Left hindlimb (tissue), 1 donor: ENCODE results near the gene EXD3.

Experiments used
- DNase-seq: peaks from one replicate; pipeline ENCODE4 v3.0.0-alpha.2; 2018

Gene EXD3

DNA sequence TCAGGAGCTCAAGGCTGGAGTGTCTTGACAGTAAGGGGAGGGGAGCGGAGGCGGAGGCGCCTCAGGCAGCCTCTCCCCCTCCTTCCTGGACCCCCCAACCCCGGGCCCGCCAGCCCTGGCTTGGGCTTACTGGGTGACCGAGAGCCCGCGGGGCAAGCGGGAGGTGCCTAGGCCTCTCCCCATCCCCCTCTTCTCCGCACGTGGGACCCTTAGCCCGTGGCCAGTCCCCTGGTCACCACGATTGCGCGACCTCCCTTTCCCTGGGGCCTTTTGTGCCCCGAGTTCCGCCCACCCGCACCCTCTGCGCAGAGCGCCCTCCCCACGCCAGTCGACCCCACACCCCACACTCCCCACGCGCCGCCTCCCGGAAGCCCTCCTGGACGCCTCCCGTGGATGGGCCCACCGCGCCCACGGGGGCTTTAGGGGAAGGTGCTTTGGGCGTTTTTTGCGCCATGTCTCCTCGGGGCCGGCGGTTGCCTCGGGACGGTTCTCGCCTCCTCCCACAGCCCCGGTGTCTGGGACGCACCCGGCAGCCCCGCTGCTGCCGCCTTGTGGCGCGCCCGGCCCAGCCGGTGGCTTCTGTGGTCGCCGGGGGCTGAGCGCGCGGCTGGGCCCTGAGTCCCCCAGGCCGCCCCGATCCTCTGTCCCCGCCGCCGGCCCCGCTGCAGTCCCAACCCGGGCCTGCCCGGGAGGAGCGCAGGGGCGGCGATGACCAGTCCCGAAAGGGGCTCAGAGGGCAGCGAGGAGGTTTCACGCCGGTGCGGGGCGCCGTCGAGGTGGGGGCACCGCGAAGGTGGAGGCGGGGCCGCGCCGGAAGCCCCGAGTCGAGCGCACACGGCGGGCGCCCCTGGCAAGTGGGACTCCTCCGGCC lies 142.3 kb downstream of the EXD3 start:
- DNase-seq = peak; percentile 43

DNA sequence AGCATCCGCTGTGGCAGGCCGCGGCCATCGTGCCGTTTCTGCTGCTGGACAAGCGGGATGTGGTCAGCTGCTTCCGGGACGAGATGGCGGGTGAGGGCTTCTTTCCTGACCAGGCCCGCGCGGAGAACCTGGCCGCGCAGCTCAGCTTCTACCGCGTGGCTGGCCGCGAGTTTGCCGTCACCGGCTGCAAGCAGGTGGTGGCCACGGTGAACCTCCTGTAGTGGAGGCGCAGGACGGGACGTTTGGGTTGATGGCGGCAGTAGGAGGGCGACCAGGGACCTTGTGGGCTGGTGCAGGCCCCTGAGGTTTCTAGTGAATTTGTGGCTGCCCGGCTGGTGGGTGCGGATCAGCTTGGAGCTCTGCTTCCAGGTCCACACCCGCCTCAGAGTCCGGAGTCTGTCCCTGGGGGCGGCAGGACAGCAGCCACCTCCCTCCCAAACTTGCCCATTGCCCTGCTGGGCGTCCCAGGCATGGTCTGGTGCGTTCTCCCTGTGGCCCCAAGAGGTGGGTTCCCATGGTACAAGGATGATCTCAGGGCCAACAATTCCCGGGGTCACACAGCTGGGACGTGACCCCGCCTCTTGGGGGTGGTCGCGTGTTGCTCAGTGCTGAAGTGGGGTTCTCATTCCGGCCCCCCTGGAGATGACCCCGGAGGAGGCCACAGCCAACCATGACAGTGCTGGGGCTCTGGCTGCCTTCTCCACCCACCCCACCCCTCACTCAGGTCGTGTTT lies 143.1 kb downstream of the EXD3 start:
- peak; percentile 36 for DNase-seq

DNA sequence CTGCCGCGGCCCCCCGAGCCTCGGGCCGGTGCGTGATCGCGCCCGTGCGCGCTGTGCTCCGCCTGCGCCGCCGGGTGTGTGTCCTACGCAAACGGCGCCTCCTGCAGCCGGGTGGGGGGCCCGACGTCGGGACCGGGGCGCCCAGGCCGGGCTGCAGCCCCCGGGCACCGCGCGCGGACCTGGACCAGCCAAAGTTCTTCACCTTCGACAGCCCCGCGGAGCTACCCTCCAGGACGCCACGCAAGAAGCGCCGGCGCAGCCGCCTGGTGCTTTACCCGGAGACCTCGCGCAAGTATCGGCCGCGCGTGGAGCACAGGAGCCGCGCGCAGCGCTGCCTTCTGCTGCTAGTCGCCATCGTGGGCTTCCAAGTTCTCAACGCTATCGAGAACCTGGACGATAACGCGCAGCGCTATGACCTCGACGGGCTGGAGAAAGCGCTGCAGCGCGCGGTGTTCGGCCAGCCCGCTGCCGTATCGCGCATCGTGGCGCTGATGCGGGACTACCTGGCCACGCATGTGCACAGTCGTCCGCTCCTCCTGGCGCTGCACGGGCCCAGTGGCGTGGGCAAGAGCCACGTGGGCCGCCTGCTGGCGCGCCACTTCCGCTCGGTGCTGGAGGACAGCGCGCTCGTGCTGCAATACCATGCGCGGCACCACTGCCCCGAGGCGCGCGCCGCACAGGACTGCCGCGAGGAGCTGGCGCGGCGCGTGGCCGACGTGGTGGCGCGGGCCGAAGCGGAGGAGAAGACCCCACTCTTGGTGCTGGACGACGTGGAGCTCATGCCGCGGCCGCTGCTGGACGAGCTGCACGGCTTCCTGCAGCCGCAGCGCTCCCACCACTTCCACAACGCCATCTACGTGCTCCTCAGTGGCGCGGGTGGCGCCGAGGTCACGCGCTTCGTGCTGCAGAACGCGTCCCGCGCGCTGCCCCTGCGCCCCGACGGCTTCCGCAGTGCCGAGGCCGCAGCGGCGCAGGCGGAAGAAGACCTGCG lies 143.9 kb downstream of the EXD3 start:
- DNase-seq = peak; percentile 34

DNA sequence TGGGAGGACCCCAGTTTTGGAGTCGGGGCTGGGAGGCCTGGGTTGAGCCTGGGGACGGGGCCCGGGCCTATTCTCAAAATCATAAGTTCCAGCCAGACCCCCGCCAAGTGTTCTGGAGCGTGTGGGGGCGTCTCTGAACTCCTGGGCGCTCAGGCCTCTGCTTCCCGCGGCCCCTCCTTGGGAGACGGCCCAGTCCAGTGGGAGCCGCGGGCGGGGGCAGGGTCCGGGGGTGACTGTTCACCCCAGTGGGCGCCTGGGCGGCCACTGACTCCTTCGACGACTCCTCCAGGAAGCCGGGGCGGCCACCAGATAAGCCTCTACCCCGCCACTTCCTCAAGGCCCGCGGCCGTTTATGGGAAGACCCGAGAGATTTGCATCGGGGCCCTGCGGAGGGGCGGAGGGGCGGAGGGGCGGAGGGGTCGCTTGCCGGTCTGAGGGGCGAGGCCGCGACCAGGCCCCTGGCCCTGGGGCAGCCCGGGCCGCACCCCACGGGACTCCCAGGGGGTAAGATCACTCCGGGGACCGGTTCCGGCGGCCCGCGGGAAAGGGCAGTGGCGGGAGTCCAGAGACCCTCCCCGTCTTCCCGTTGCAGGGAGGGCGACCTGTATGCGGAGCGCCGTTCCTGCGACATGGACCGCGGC lies 144.8 kb downstream of the EXD3 start:
- DNase-seq = peak; percentile 41

DNA sequence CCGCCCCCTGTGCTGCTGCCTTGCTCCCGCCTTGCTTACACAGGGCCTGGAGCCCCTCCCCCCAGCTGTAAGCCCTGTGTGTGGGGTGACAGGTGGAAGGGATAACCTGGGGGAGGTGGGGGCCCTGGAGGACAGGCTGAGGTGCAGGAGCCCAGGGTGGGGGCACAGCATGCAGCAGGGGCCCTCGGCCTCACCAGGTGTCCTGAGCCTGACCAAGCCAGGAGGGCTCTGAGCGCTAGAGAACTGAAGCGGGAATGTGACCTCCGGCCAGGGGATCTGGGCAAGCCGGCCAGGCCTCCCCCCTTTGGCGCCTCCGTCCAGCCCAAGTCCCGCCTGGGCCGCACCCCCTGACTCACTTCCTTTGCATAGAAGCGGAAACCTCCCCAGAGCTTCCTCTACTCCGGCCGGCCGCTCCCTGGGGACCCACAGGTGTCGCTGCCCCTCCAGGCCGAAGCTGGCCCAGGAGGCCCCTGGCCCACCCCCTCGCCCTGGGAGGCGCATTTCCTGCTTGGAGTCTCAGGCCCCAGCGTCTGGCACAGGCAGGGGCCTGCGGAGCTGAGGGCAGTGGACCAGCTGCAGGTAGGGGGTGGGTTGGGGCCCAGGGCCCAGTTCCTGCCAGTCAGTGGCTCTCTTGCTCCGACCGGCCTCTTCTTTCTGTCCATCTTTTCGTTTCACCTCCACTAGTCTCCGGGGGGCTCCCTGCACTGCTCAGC lies 145.5 kb downstream of the EXD3 start, which contains the start of gene TOR4A:
Gene TOR4A, plus strand, starts transcription at position 398 of the 713 bp plus-strand sequence. CDS start 964 bp downstream, outside the sequence.
- DNase-seq = peak; percentile 71

DNA sequence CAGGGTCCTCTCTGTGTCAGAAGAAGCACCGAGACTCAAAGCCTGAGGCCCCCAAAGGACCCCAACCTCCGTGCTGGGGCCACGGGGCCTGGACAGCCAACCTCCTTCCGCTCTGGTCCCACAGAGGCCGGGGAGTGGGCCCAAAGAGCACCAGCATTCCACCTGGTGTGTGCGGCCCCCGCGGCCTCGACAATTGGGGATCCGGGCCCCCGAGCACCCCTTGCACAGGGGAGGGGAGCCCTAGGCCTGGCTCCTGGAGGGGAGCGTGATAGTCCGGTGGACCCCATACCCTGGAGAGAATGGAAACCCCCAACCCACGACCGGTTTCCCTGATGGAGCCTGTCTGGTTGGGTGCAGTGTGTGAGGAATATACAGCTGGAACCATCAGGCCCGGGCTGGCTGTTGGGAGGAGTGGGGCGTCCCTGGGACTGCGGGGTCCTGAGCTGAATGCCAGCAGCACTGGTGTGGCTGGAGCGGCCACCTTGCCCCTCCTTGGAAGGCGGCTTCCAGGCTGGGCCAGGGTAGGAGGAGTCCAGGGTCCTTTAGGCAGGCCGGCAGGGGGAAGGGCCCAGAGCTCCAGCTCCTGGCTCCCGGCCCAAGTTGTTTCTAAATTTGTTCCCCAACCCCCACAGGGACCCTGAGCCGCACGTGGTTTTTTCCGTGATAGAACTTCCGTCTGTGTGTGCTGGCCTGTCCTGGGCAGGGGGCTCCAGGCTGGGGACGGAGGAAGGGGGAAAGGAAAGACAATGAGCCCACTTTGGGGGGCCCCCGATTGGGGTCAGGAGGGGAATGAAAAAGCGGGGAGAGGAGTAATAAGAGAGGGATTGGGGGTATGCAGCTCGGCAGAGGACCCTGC lies 146.3 kb downstream of the EXD3 start:
- peak; percentile 83 for DNase-seq

DNA sequence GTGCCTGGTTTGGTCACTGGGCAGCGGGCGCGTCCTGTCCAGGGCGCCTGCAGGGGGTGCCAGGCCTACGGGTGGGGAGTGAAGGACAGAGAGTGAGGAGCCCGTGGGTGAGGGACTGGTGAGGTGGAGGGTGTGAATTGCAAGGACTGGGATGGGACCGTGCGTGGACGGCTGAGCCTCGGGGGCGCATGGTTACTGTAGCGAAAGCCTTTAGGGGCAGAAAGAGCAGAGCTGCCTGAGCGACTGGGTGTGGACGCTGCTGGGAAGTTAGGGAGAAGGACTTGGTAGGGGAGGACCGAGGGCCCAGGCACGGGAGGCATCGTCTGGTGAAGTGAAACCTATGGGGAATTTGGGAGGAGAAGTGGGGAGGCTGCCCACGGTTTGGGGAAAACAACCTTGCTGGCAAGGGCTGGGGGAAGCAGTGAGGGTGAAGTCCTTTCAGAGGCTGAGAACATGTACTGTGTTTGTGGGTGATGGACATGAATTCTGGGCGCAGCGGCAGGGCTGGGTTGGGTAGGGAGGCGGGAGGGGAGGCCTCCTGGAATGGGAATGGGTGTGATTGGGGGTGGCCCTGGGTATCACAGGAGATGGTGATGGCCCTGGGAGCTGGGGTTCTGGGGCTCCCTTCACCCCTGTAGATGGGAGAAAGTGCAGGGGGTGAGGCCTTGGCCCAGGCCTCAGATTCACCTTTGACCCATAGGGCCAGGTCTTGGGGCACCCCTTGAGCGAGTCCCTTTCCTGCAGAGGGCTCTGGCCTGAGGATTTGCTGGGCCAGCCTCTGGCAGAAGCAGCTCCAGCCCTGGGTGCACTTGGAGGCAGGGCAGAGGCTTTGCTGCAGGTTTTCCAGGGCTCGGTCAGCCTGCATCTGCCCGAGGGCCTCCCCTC lies 147.1 kb downstream of the EXD3 start:
- no peak for DNase-seq

DNA sequence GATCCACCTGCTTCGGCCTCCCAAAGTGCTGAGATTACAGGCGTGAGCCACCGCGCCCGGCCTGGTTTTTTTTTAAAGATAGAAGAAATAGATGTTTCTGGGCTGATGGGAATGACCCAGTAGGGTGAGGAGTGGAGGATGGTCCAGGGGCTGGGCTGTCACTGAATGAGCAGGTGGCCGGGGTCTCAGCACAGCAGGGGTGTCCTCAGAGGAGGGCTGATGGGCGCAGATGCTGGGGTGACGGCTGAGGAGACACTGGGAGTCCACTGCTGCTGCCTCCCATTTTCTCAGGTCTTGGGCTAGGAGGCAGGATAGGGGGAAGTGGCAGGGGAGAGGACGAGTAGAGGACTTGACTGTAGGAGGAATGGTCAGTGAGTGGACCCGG lies 147.8 kb downstream of the EXD3 start:
- no peak for DNase-seq

DNA sequence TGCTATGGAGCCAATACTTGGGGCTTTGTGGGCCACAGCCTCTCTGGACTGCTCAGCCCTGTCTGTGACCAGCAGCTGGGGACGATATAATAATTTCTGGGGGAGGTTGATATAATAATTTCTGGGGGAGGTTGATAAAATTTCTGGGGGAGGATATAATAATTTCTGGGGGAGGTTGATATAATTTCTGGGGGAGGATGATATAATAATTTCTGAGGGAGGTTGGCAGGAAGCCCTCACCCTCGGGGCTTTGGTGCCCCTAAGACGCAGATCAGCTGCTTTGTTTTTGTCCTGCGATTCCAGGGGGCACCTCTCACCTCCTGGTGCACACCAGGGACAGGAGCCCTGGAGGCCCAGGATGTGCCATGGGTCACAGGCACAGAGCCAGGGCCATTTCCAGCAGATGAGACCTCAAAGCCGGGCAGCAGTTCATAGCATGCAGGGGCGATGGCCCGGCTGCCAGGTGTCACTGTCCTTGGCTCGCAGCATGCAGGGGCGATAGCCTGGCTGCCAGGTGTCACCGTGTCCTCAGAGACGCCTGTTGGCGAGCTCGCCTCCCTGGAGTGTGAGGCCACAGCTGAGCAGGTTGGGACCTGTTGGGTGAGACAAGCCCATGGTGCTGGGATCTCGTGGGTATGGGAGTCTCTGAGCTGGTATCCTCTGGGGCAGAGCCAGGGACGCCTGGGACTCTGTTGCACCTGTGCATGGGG lies 149.2 kb downstream of the EXD3 start:
- DNase-seq = no peak

DNA sequence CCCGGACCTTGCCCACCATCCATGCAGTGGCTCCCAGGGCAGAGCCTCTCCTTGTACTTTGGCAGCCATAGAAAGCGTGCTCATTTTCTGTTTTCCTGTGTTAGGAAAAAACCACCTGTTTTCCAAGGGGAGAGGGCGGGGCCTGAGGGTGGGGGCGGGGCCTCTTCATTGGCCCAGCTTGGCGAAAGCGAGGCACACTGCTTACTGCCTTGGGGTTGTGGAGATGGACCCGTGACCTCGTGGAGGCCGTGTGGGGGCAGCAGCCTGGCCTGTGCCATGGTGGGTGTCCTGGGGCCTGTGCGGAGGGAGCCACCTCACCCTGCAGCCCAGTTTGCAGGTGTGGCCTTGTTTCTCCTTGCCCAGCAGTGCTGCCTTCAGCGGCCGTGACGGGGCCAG lies 149.9 kb downstream of the EXD3 start:
- DNase-seq = no peak

DNA sequence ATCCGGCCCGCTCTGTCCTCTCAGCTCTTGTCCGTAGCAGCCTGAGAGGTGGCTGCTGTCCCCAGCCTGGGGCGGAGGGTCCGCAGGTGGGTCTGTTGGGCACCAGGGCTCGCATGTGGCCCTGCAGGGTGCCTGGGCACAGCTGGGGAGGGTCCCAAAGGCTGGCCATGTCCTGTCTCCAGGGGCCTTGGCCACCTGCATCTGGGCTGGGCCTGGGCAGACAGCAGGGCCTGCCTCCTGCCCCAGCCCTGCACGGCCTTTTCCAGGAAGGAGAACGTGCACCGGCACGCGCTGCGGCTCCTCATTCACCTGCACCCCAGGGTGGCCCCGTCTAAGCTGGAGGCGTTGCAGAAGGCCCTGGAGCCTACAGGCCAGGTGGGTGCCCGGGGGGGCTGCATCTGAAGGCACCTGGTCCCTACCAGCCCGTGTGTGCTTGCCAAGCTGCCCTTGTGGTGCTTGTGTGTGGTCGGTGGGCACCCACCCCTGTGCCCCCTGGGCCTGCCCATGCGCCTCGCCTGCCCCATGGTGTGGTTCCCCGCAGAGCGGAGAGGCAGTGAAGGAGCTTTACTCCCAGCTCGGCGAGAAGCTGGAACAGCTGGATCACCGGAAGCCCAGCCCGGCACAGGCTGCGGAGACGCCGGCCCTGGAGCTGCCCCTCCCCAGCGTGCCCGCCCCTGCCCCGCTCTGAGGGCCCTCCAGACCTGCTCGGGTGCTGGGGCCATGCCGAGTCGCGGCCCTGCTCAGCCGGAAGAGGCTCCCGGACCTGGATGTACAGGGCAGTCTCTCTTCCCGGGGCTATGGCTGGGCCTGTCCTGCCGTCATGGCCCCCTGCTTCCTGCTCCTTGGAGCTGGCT lies 150.5 kb downstream of the EXD3 start:
- DNase-seq = no peak

DNA sequence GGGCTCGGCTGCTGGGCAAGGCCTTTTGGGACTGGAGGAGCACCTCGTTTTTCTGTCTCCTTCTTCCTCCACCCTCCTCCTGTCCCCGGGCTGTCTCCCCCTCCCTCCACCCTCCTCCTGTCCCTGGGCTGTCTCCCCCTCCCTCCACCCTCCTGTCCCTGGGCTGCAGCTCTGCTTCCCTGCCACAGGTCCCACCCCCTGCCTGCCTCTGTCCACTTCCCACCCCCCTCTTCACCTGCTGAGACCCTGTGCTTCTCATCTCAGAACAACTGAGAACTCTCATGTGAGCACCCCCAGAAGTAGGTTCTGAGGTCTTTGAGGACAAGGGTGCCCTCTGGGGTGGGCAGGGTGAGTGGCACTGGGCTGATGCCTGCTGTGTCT lies 151.3 kb downstream of the EXD3 start:
- DNase-seq = no peak

DNA sequence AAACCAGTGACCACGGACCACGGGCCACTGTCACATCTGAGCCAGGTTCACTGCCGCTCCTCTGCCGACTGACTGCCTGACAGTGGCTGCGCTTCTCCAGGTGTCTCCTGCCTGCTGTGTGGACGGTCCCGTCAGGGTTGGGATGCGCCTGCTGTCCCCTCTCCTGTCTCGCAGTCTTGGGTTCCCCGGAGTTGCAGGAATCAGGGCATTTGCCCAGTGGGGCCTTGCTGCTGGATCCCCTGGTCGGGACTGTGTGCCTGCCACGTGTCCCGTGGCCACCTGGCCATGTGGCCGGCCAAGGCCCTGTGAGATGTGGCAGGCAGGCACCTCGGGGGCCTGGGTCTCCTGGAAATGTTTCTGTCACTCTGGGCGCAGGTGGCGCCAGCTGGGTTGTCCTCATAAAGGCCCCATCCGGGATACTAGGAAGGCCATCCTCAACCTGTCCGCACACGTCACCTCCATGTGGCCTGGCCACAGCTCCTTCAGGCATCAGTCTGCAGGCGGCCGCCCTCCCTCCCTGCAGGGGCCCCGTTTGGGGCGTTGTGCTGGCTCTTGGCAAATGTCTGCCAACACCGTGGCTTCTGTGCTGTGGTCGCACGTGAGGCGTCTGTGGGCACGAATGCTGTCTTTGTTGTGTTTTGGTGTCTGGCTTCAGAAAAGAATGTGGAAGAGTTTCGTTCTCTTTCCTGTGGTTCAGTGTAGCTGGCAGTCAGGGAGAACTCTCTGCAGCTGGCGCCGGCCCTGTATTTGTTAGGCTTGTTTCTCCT lies 151.8 kb downstream of the EXD3 start:
- no peak for DNase-seq

DNA sequence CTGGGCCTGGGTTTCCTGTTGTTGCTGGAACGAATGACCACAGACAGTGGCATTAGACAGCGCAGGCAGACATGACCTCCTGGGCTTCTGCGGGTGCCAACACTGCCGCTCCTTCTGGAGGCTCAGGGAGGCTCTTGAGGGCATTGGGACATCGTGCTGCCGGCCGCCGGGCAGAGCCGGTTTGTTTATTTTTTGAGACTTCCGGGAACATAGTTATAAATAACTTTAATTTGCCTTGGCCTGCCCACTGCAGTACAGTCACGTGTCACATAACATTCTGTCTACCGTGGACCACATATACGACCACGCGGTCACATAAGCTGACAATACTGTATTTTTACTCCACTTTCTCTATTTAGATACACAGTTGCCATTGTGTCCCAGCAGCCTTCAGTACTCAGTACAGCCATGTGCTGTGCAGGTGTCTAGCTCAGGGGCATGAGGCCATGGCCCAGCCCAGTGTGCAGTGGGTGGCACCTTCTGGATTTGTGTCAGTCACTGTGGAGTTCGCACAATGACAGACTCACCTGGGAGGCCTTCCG lies 153.7 kb downstream of the EXD3 start:
- DNase-seq = no peak

DNA sequence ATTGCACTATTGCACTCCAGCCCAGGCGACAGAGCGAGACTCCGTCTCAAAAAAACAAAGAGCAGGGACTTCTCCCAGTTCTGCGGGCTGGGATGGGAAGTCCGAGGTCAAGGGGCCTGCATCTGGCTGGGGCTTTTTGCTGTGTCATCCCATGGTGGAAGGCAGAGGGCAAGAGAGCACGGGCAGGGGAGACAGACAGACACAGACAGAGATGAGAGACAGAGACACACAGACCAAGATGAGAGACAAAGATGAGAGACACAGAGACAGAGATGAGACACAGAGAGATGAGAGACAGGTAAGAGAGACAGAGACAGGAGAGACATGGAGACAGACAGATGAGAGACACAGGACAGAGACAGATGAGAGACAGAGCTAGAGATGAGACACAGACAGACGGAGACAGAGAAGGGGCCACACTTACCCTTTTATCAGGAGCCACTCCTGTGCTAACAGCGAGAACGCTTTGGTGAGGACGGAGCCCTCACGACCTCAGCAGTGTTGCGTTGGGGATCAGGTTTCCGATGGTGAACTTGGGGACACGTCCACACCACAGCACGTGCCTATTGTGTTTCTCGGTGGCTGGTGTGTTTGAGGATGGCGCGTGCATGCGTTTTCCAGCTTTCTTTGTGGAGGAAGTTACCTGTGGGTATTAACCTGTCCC lies 154.3 kb downstream of the EXD3 start:
- no peak for DNase-seq

DNA sequence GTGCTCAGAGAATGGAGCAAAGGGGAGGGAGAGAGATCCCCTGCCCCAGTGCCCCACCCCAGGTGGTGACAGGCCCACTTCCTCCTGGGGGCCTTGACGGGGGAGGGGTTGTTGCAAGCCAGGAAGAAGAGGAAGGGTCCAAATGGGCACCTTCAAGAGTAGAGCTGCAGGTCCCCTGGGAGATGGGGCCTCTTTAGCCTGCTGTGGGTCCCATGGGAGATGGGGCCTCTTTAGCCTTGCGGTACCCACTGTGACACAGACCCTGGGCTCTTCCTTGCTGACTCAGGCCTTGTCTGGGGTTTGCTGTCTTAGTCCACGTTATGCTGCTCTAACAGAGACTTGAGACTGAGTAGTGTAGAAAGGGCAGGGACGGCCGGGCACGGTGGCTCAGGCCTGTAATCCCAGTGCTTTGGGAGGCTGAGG lies 155.0 kb downstream of the EXD3 start:
- no peak for DNase-seq
